Ishikawa (cell line): ENCODE measurements around the gene GRXCR2.

Experiments
- CEBPB ChIP-seq: IDR thresholded peaks from 2 replicates; pipeline ENCODE4 v1.6.1; 2012
- CREB1 ChIP-seq: IDR thresholded peaks from 2 replicates; pipeline ENCODE4 v1.6.1; 2012; ENCODE audit warnings: low read depth
- EGR1 ChIP-seq: IDR thresholded peaks from 2 replicates; pipeline ENCODE4 v1.6.1; 2012
- EP300 ChIP-seq: IDR thresholded peaks from 2 replicates; pipeline ENCODE4 v1.6.1; 2012; ENCODE audit warnings: borderline replicate concordance
- FOXM1 ChIP-seq: IDR thresholded peaks from 2 replicates; pipeline ENCODE4 v1.6.1; 2012; ENCODE audit warnings: low read depth, borderline replicate concordance
- MAX ChIP-seq: IDR thresholded peaks from 2 replicates; pipeline ENCODE4 v1.6.1; 2012
- NFIC ChIP-seq: IDR thresholded peaks from 2 replicates; pipeline ENCODE4 v1.6.1; 2012
- RAD21 ChIP-seq: IDR thresholded peaks from 2 replicates; pipeline ENCODE4 v1.6.1; 2012; ENCODE audit warnings: low read depth
- REST ChIP-seq: IDR thresholded peaks from 2 replicates; pipeline ENCODE4 v1.6.1; 2012; ENCODE audit warnings: low read depth, mild to moderate bottlenecking
- TAF1 ChIP-seq: IDR thresholded peaks from 2 replicates; pipeline ENCODE4 v1.6.1; 2012; ENCODE audit warnings: low read depth, mild to moderate bottlenecking
- TCF12 ChIP-seq: IDR thresholded peaks from 2 replicates; pipeline ENCODE4 v1.6.1; 2012; ENCODE audit warnings: low read depth
- TEAD4 ChIP-seq: IDR thresholded peaks from 2 replicates; pipeline ENCODE4 v1.6.1; 2012
- USF1 ChIP-seq: IDR thresholded peaks from 2 replicates; pipeline ENCODE4 v1.6.1; 2012
- YY1 ChIP-seq: IDR thresholded peaks from 2 replicates; pipeline ENCODE4 v1.6.1; 2012; ENCODE audit warnings: low read depth
- ZBTB7A ChIP-seq: IDR thresholded peaks from 2 replicates; pipeline ENCODE4 v1.6.1; 2012; ENCODE audit warnings: low read depth

GRXCR2 gene

GRCh38 chr5:145906401-145906800 is 33.6 kb upstream of the GRXCR2 start:
- TF ChIP-seq EP300 (no peak), FOXM1 (no peak), ZBTB7A (no peak), REST (no peak), NFIC (no peak), TAF1 (no peak), USF1 (no peak), EGR1 (no peak), TEAD4 (no peak), YY1 (no peak), RAD21 (no peak), CREB1 (no peak), TCF12 (no peak)

GRCh38 chr5:145904743-145905142 is 31.9 kb upstream of the GRXCR2 start:
- no peak for TF ChIP-seq NFIC
- TF ChIP-seq REST, result no peak
- no peak for TF ChIP-seq MAX
- no peak for TF ChIP-seq FOXM1
- no peak for TF ChIP-seq EP300
- no peak for TF ChIP-seq RAD21
- no peak for TF ChIP-seq ZBTB7A
- no peak for TF ChIP-seq TCF12
- TF ChIP-seq CEBPB, result no peak
- no peak for TF ChIP-seq CREB1
- TF ChIP-seq TEAD4, result no peak
- TF ChIP-seq USF1, result no peak
- TF ChIP-seq EGR1, result no peak
- TF ChIP-seq YY1, result no peak
- TF ChIP-seq TAF1, result no peak

GRCh38 chr5:145903867-145904266 is 31.1 kb upstream of the GRXCR2 start:
- TF ChIP-seq EP300 (no peak), NFIC (no peak), RAD21 (no peak), TCF12 (no peak), TAF1 (no peak), EGR1 (no peak), ZBTB7A (no peak), REST (no peak), TEAD4 (no peak)

- TF ChIP-seq NFIC (no peak), TCF12 (no peak), EGR1 (no peak), CEBPB (no peak), TAF1 (no peak), YY1 (no peak), USF1 (no peak), TEAD4 (no peak), MAX (no peak), FOXM1 (no peak), RAD21 (no peak), REST (no peak), ZBTB7A (no peak), CREB1 (no peak), EP300 (no peak)
These were observed 30.3 kb upstream of the GRXCR2 start for GRCh38 chr5:145903113-145903512.
